Medulla oblongata (tissue), 1 donor: ENCODE data around the gene USE1.

ENCODE experiments used
- DNase-seq: peaks from one replicate; pipeline ENCODE4 v3.0.0-alpha.2; 2015; ENCODE audit errors: extremely low spot score

The USE1 gene

GRCh38 chr19:17259118-17259780 lies 44.1 kb downstream of the USE1 start:
- DNase-seq, result no peak

- no peak for DNase-seq
Measured at GRCh38 chr19:17259934-17260333, 44.8 kb downstream of the USE1 start.

- peak; percentile 67 for DNase-seq
Measured at GRCh38 chr19:17260842-17261325, 45.7 kb downstream of the USE1 start.

- no peak for DNase-seq
Measured at GRCh38 chr19:17262557-17262956, 47.4 kb downstream of the USE1 start.

- no peak for DNase-seq
Measured at GRCh38 chr19:17263712-17264640, 48.8 kb downstream of the USE1 start.

- DNase-seq, result no peak
Measured at GRCh38 chr19:17264641-17264979, 49.5 kb downstream of the USE1 start, which contains the start of gene USHBP1. Gene USHBP1, minus strand, starts transcription at chr19:17264745. Its CDS starts 446 bp downstream, at chr19:17264299.

- no peak for DNase-seq
Measured at GRCh38 chr19:17266026-17266425, 50.9 kb downstream of the USE1 start.

GRCh38 chr19:17266589-17266974 lies 51.4 kb downstream of the USE1 start:
- DNase-seq, result no peak

GRCh38 chr19:17266975-17267788 lies 52.0 kb downstream of the USE1 start, which contains the start of gene BABAM1:
Gene BABAM1, plus strand, starts transcription at chr19:17267443. Its CDS starts 1,364 bp downstream, at chr19:17268807.
- DNase-seq, result peak; percentile 100

- no peak for DNase-seq
Measured at GRCh38 chr19:17268754-17269153, 53.6 kb downstream of the USE1 start.
